ENCODE measurements around the gene POU4F1. TPM values are rescaled to one million over a fixed set of nuclear protein-coding genes. Genes with fewer than 3 reads are reported as not detected.

The POU4F1 gene
- total and polyA plus RNA-seq, 2 donors (not counting 1 experiment from before 2014, with no cell fraction given): 0.17 to 0.51 TPM

DNA sequence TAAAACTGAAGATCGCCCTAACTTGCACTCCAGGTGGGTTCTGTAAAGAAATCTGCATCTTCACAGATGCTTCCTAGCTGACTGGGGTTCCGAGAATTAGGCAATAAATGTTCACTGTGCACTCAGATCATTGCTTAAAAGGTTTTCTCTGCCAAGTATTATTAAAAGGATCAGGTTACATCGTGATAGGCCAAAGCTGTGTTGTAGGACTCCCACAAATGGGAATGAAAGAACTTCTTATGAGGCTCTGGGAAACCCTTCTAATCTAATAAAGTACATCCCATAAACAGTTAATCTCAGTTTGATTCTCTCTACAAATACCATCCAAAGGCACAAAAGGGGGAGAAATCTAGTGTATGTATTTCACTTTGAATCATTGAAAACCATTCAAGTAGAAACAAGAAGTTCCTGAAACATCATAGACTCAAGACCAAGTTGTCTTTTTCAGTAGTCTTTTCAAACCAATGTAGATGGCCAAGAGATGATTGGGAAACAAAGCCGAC, 7.1 kb upstream of the POU4F1 start:
- Histone ChIP-seq H3K9ac (ENCODE audit: low read length) (no peak overlapping the region), H3K36me3 (replicated peaks in 1 of 2; ENCODE audit: control extremely low read depth in 1 of 2, control insufficient read depth in 1 of 2, extremely low read depth in 1 of 2, insufficient read depth in 2 of 2, low read length in 1 of 2) (peaks cover 0 to 3% of the 10 kb centered on the region in 2 experiments), H3K79me2 (ENCODE audit: control insufficient read depth, insufficient read depth, low read length) (no peaks in the 10 kb centered on the region), H4K20me1 (ENCODE audit: control insufficient read depth, insufficient read depth, low read length, poor library complexity, severe bottlenecking) (peaks cover 5% of the 10 kb centered on the region), H3K4me2 (replicated peaks; ENCODE audit: low read depth, low read length, poor library complexity, severe bottlenecking) (no peak overlapping the region), H2AFZ (ENCODE audit: insufficient read depth, low read depth, low read length, poor library complexity, severe bottlenecking) (no peak overlapping the region), H3K27me3 (replicated peaks in 1 of 4; ENCODE audit: control extremely low read depth in 1 of 4, control insufficient read depth in 3 of 4, insufficient read depth in 4 of 4, low read length in 3 of 4) (peaks cover 2 to 50% (median 48%) of the 10 kb centered on the region in 4 experiments), H3K4me1 (ENCODE audit: control insufficient read depth in 2 of 2, insufficient read depth in 2 of 2, low read length in 2 of 2) (peaks cover 38 to 45% of the 10 kb centered on the region in 2 donors), H3K9me3 (ENCODE audit: control extremely low read depth in 1 of 3, control insufficient read depth in 2 of 3, insufficient read depth in 1 of 3, low read length in 2 of 3) (peaks cover 1 to 41% (median 4%) of the 10 kb centered on the region in 3 donors), H3K4me3 (ENCODE audit: control extremely low read depth in 1 of 5, extremely low read depth in 1 of 5, insufficient read depth in 1 of 5, low read depth in 2 of 5, low read length in 4 of 5) (no peak overlapping the region), H3K27ac (ENCODE audit: low read length in 2 of 2) (no peak overlapping the region)
- CTCF ChIA-PET: no interaction called here
- DNase-seq: peak; percentile 12
- POLR2A ChIA-PET: no interaction called here
- peaks cover 54% of the 10 kb centered on the region for H3K27me3 Mint-ChIP-seq
- no peaks in the 10 kb centered on the region for H3K9me3 Mint-ChIP-seq (ENCODE audit: insufficient read depth)
- H3K4me3 Mint-ChIP-seq: peak overlapping the region; percentile 84
- no peak for ATAC-seq (ENCODE audit: low read depth)
- TF ChIP-seq EZH2 (IDR thresholded peaks at IDR 0.05; ENCODE audit: borderline replicate concordance, insufficient read depth, low read depth, low read length, poor library complexity, severe bottlenecking): no peak
- TF ChIP-seq, protein P1, sequence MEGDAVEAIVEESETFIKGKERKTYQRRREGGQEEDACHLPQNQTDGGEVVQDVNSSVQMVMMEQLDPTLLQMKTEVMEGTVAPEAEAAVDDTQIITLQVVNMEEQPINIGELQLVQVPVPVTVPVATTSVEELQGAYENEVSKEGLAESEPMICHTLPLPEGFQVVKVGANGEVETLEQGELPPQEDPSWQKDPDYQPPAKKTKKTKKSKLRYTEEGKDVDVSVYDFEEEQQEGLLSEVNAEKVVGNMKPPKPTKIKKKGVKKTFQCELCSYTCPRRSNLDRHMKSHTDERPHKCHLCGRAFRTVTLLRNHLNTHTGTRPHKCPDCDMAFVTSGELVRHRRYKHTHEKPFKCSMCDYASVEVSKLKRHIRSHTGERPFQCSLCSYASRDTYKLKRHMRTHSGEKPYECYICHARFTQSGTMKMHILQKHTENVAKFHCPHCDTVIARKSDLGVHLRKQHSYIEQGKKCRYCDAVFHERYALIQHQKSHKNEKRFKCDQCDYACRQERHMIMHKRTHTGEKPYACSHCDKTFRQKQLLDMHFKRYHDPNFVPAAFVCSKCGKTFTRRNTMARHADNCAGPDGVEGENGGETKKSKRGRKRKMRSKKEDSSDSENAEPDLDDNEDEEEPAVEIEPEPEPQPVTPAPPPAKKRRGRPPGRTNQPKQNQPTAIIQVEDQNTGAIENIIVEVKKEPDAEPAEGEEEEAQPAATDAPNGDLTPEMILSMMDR (IDR thresholded peaks at IDR 0.05): no peak
- peaks cover 43% of the 10 kb centered on the region for H3K4me1 Mint-ChIP-seq
- intact Hi-C loops (cut with micrococcal nuclease): no loop called here
- WGBS (ENCODE audit: insufficient coverage): 88% methylated on average over 1 of the region's 4 CpGs
- H3K27ac Mint-ChIP-seq: no peak overlapping the region

DNA sequence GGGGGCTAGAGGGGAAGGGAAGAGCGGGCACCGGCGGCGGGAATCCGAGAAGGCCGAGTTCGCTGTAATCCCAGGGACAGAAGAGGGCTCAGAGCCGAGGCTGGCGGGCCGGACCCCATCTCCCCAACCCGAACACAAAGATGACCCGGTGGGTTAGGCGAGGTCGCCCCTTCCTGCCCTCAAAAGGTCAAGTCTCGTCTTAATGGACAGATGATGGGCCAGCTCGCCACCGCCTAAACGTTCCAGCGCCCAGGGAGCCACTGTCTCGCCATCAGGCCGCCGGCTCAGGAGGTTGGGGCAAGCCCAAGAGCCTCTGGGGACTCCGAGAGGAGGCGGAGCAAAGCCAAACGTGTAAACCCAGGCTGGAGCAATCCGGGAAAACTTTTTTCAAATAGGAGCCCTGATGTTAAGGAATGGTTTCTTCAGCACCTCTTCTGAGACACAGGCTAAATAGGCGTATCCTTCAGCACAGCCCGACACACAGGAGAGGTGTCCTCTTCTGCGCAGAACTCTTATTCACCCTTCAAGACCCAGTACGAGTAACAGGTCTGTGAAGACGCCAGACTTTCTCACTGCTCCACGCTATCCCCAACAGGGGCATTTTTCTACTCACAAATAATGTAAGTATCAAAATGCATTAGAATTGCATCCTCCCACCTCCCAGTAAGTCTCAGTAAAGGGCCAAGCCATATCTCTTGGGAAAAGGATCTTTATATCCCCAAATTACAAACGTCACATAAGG, 6.3 kb upstream of the POU4F1 start:
- no peaks in the 10 kb centered on the region for H3K36me3 ChIP-seq (replicated peaks in 1 of 2; ENCODE audit: control extremely low read depth in 1 of 2, control insufficient read depth in 1 of 2, extremely low read depth in 1 of 2, insufficient read depth in 2 of 2, low read length in 1 of 2)
- ChIA-PET POLR2A (interaction anchor here (0.5 to 1.1 kb wide), 2 partner anchors 17 to 740 kb away, joined by 3 to 4 read pairs; no protein-coding TSS in a partner anchor), CTCF (no interaction called here)
- Mint-ChIP-seq H3K4me1 (peaks cover 46% of the 10 kb centered on the region), H3K27me3 (peaks cover 61% of the 10 kb centered on the region), H3K4me3 (peak overlapping the region; percentile 84), H3K9me3 (ENCODE audit: insufficient read depth) (no peaks in the 10 kb centered on the region), H3K27ac (no peak overlapping the region)
- H3K9ac ChIP-seq (ENCODE audit: low read length): peak overlapping the region; percentile 63
- H3K9me3 ChIP-seq (ENCODE audit: control extremely low read depth in 1 of 3, control insufficient read depth in 2 of 3, insufficient read depth in 1 of 3, low read length in 2 of 3): peaks cover 1 to 45% (median 4%) of the 10 kb centered on the region in 3 donors
- H3K79me2 ChIP-seq (ENCODE audit: control insufficient read depth, insufficient read depth, low read length): no peaks in the 10 kb centered on the region
- H2AFZ ChIP-seq (ENCODE audit: insufficient read depth, low read depth, low read length, poor library complexity, severe bottlenecking): peak overlapping the region; percentile 32
- peak overlapping the region; percentile 91 for H3K4me2 ChIP-seq (replicated peaks; ENCODE audit: low read depth, low read length, poor library complexity, severe bottlenecking)
- 11% methylated on average over 30 of the region's 33 CpGs for WGBS (ENCODE audit: insufficient coverage)
- H3K27ac ChIP-seq (ENCODE audit: low read length in 2 of 2): no peak overlapping the region
- H3K4me3 ChIP-seq (ENCODE audit: control extremely low read depth in 1 of 5, extremely low read depth in 1 of 5, insufficient read depth in 1 of 5, low read depth in 2 of 5, low read length in 4 of 5): peak overlapping the region in 4 of 5 experiments; percentile 33 to 57 (median 46)
- intact Hi-C loops (cut with micrococcal nuclease): loop anchor here (1.0 to 10.0 kb wide), 2 partner anchors 14 to 915 kb away; partner anchors contain the start of gene SLAIN1
- H3K27me3 ChIP-seq (replicated peaks in 1 of 4; ENCODE audit: control extremely low read depth in 1 of 4, control insufficient read depth in 3 of 4, insufficient read depth in 4 of 4, low read length in 3 of 4): peaks cover 2 to 58% (median 56%) of the 10 kb centered on the region in 4 experiments
- H4K20me1 ChIP-seq (ENCODE audit: control insufficient read depth, insufficient read depth, low read length, poor library complexity, severe bottlenecking): peaks cover 5% of the 10 kb centered on the region
- peak; percentile 32 for ATAC-seq (ENCODE audit: low read depth)
- TF ChIP-seq EZH2 (IDR thresholded peaks at IDR 0.05; ENCODE audit: borderline replicate concordance, insufficient read depth, low read depth, low read length, poor library complexity, severe bottlenecking): peak; percentile 37
- TF ChIP-seq, protein P1 (IDR thresholded peaks at IDR 0.05): no peak
- DNase-seq: peak; percentile 52
- H3K4me1 ChIP-seq (ENCODE audit: control insufficient read depth in 2 of 2, insufficient read depth in 2 of 2, low read length in 2 of 2): peaks cover 38 to 51% of the 10 kb centered on the region in 2 donors

Data from B cell (primary cell).